K562 (cell line): ENCODE measurements around the gene BARX2. TPM values are rescaled to one million over a fixed set of nuclear protein-coding genes. Genes with fewer than 3 reads are reported as not detected.

Experiments used
- ATAC-seq: fragments of 200-7000 bp; cut with Tn5 transposase; 3 replicates; pipeline ENCODE4 v1.9.1; 2020; ENCODE audit warnings: moderate library complexity
- BruUV-seq: library from RNA; stranded (reverse); fragments of 400-500 nt; replicated peaks from 2 replicates; lab custom pipeline; 2021; lab: Mats Ljungman, UMichigan
- CTCF ChIA-PET: fragments of 300-600 bp; formaldehyde crosslinking; extraction: SDS; loops from one replicate; lab custom pipeline; 2021; ENCODE audit warnings: low intra/inter-chr PET ratio; lab: Yijun Ruan, JAX
- POLR2A ChIA-PET: fragments of 300-600, 350-650 bp; sonication (Branson Sonifier 250); formaldehyde crosslinking; extraction: SDS; loops from one replicate; lab custom pipeline; 2021; ENCODE audit warnings: antibody characterized with exemption, inconsistent platforms; lab: Yijun Ruan, JAX
- DNase-seq, 4 experiments: peaks; one replicate each; pipeline versions ENCODE4 v3.0.0 to v3.0.0-alpha.2; 2011 to 2018; ENCODE audit warnings: low spot score in 3 of 4, mixed read lengths in 3 of 4; ENCODE audit errors: extremely low read depth in 1 of 4
- FAIRE-seq: peaks from 2 replicates; lab custom pipeline; 2011; peaks lifted over from hg19 to GRCh38; lab: Jason Lieb, UNC
- H2AFZ ChIP-seq: 2 replicates; pipeline ENCODE4 v1.6.0; 2011; ENCODE audit warnings: low read depth, low read length, control low read depth, inconsistent platforms
- H3K27ac ChIP-seq: fragments of 200-600 bp; 3 replicates; pipeline ENCODE4 v1.8.0; 2011; ENCODE audit warnings: low read depth, mild to moderate bottlenecking, control low read depth, inconsistent platforms, low read length, moderate library complexity, mixed read lengths; ENCODE audit errors: extremely low read depth
- H3K27me3 ChIP-seq, 2 experiments: fragments of 300-600 bp in 1 of 2; 2 replicates in 1 of 2; 3 replicates in 1 of 2; pipeline versions ENCODE4 v1.6.0 to v1.8.0; 2011; ENCODE audit warnings: inconsistent platforms in 2 of 2, low read length in 2 of 2, mild to moderate bottlenecking in 1 of 2, mixed read lengths in 1 of 2, moderate library complexity in 1 of 2; ENCODE audit not compliant: control insufficient read depth in 2 of 2, insufficient read depth in 2 of 2
- H3K36me3 ChIP-seq: fragments of 300-600 bp; 3 replicates; pipeline ENCODE4 v1.8.0; 2011; ENCODE audit warnings: mild to moderate bottlenecking, low read length, inconsistent platforms; ENCODE audit not compliant: control insufficient read depth, insufficient read depth
- H3K4me1 ChIP-seq, 2 experiments: fragments of 200-600 bp in 1 of 2; replicated peaks in 1 of 2; 2 replicates in 1 of 2; 3 replicates in 1 of 2; pipeline versions ENCODE4 v1.5.1 to v1.8.0; 2011; ENCODE audit warnings: inconsistent platforms in 2 of 2, low read length in 2 of 2, mild to moderate bottlenecking in 1 of 2, mixed read lengths in 1 of 2, moderate library complexity in 1 of 2; ENCODE audit not compliant: control insufficient read depth in 2 of 2, insufficient read depth in 2 of 2
- H3K4me2 ChIP-seq: 2 replicates; pipeline ENCODE4 v1.6.1; 2011; ENCODE audit warnings: low read length, control low read depth, inconsistent platforms, mixed read lengths; ENCODE audit not compliant: insufficient read depth
- H3K4me3 ChIP-seq: fragments of 200-600 bp; sonication (generic), shearing (Covaris generic); 2 replicates; pipeline ENCODE4 v1.5.1; 2016; ENCODE audit warnings: control low read depth, inconsistent platforms
- H3K79me2 ChIP-seq: fragments of 200-600 bp; 3 replicates; pipeline ENCODE4 v1.8.0; 2011; ENCODE audit warnings: low read length, inconsistent platforms; ENCODE audit not compliant: control insufficient read depth, insufficient read depth
- H3K9ac ChIP-seq, 2 experiments: 2 replicates each; pipeline versions ENCODE4 v1.6.0 to v1.6.1; 2011; ENCODE audit warnings: low read depth in 2 of 2, low read length in 2 of 2, control low read depth in 1 of 2, inconsistent platforms in 1 of 2, mild to moderate bottlenecking in 1 of 2, mixed read lengths in 1 of 2; ENCODE audit not compliant: insufficient read depth in 1 of 2
- H3K9me1 ChIP-seq: one replicate; pipeline ENCODE4 v1.6.0; 2011; ENCODE audit warnings: inconsistent platforms, mild to moderate bottlenecking, low read length, moderate library complexity; ENCODE audit not compliant: control insufficient read depth, insufficient read depth
- H3K9me3 ChIP-seq: replicated peaks from 2 replicates; pipeline ENCODE4 v1.5.1; 2011; ENCODE audit warnings: low read depth, low read length, inconsistent platforms; ENCODE audit not compliant: control insufficient read depth, insufficient read depth
- H4K20me1 ChIP-seq: replicated peaks from 2 replicates; pipeline ENCODE4 v1.6.1; 2011; ENCODE audit warnings: low read length, inconsistent platforms, mixed read lengths; ENCODE audit not compliant: control insufficient read depth, insufficient read depth
- CHD4 ChIP-seq: fragments of 200-600 bp; sonication (generic); IDR thresholded peaks from 3 replicates; pipeline ENCODE4 v1.6.1; 2012; ENCODE audit warnings: low read depth, mild to moderate bottlenecking, mixed read lengths, low read length, inconsistent platforms; ENCODE audit not compliant: insufficient read depth, insufficient replicate concordance, poor library complexity, severe bottlenecking
- ESRRB ChIP-seq: fragments of 250-450 bp; sonication (Bioruptor Pico); IDR thresholded peaks from 2 replicates; pipeline ENCODE4 v1.5.0; 2020; ENCODE audit warnings: mild to moderate bottlenecking, moderate library complexity, borderline replicate concordance
- GATA2 ChIP-seq: sonication (generic); formaldehyde crosslinking; IDR thresholded peaks from 2 replicates; pipeline ENCODE4 v1.4.0; 2020; ENCODE audit warnings: mild to moderate bottlenecking, missing genetic modification reagents
- KDM4B ChIP-seq, 2 experiments: fragments of 450-650 bp in 1 of 2; sonication (generic) in 1 of 2; IDR thresholded peaks; 2 replicates each; pipeline ENCODE4 v1.6.1; 2016 to 2017; ENCODE audit warnings: borderline replicate concordance in 2 of 2, antibody characterized with exemption in 1 of 2, low read depth in 1 of 2, mild to moderate bottlenecking in 1 of 2
- NCOA2 ChIP-seq, 2 experiments: fragments of 450-650 bp; IDR thresholded peaks; 2 replicates each; pipeline ENCODE4 v1.6.1; 2018; ENCODE audit warnings: mild to moderate bottlenecking in 2 of 2, moderate library complexity in 1 of 2; ENCODE audit not compliant: partially characterized antibody in 2 of 2
- POLR3G ChIP-seq: IDR thresholded peaks from 2 replicates; pipeline ENCODE4 v1.6.1; 2011; ENCODE audit not compliant: insufficient read length, insufficient replicate concordance; ENCODE audit errors: extremely low read depth
- ZBTB8A ChIP-seq: fragments of 450-650 bp; IDR thresholded peaks from 2 replicates; pipeline ENCODE4 v1.6.1; 2018; ENCODE audit warnings: mild to moderate bottlenecking, moderate library complexity; ENCODE audit not compliant: partially characterized antibody
- ZNF778 ChIP-seq: fragments of 450-650 bp; formaldehyde crosslinking; IDR thresholded peaks from 2 replicates; pipeline ENCODE4 v1.4.0; 2020; ENCODE audit warnings: mild to moderate bottlenecking, moderate library complexity
- WGBS: fragments of 100-300 bp; shearing (Covaris generic); methylation state at CpG from one replicate; pipeline ENCODE4 v1.1.6; 2016; ENCODE audit warnings: low coverage, mixed read lengths; ENCODE audit not compliant: insufficient coverage; ENCODE audit errors: missing lambda C conversion rate; 5-methylcytosine and 5-hydroxymethylcytosine counted together
- in situ Hi-C: fragments of 300-500 bp; cut with MboI; formaldehyde crosslinking; loops from 4 replicates; pipeline ENCODE4 v1.15.0; 2018; ENCODE audit warnings: inconsistent platforms, mixed read lengths
- intact Hi-C: fragments of 100-400 bp; cut with micrococcal nuclease; formaldehyde crosslinking; loops from 2 replicates; pipeline ENCODE4 v1.14.2; 2022
- polyA plus RNA-seq, 8 experiments: library from polyadenylated mRNA; depleted of rRNA in 4 of 8; stranded (reverse) in 5 of 8; unstranded in 3 of 8; fragments of >200 nt; fragmentation: Nextera tagmentation in 2 of 8; fragmentation: Illumina TruSeq in 1 of 8; extraction: Ambion mirVana in 2 of 8; extraction: Trizol in 1 of 8; gene quantifications; 2 replicates each; pipeline versions ENCODE4 v1.2.1 to v1.2.3, GENCODE V29; 2011 to 2014; ENCODE audit warnings: inconsistent platforms in 1 of 8, missing spikeins in 1 of 8
- total RNA-seq, 7 experiments: library from RNA; depleted of rRNA in 6 of 7; stranded (reverse); fragments of >200 nt in 6 of 7; fragmentation: Illumina TruSeq in 2 of 7; extraction: Trizol in 2 of 7; gene quantifications; 2 replicates each; pipeline versions ENCODE4 v1.2.1 to v1.2.3, GENCODE V29; 2011 to 2021; ENCODE audit warnings: low replicate concordance in 1 of 7
- TF ChIP-seq, protein P1 (sequence below), 2 experiments: fragments of 450-650 bp in 1 of 2; sonication (generic) in 1 of 2; formaldehyde crosslinking in 1 of 2; IDR thresholded peaks; 2 replicates each; pipeline versions ENCODE4 v1.7.1 to v1.9.0; 2016 to 2022; ENCODE audit warnings: inconsistent platforms in 1 of 2, mild to moderate bottlenecking in 1 of 2, missing genetic modification reagents in 1 of 2

The BARX2 gene
- total and polyA plus RNA-seq, 9 of the 15 experiments (the other 6 are each of a cell fraction or from before 2014, with no cell fraction given), result not detected

GRCh38 chr11:129372609-129373488 is 2.8 kb upstream of the BARX2 start:
- FAIRE-seq, result no peak
- intact Hi-C loops, result no loop called here
- H3K4me2 ChIP-seq, result no peak overlapping the region
- BruUV-seq, result no TSS peak
- H3K9ac ChIP-seq, result no peak overlapping the region
- no peaks in the 10 kb centered on the region for H3K9me3 ChIP-seq
- no peaks in the 10 kb centered on the region for H3K36me3 ChIP-seq
- no peaks in the 10 kb centered on the region for H4K20me1 ChIP-seq
- H3K27me3 ChIP-seq, result peaks cover 11 to 57% of the 10 kb centered on the region in 2 experiments; a peak in 4 of 5 replicates
- in situ Hi-C loops, result no loop called here
- H3K4me1 ChIP-seq, result no peaks in the 10 kb centered on the region
- no peak overlapping the region for H3K4me3 ChIP-seq
- H3K27ac ChIP-seq, result no peak overlapping the region
- no peaks in the 10 kb centered on the region for H3K9me1 ChIP-seq
- H2AFZ ChIP-seq, result no peak overlapping the region
- DNase-seq, result no peak
- ChIA-PET POLR2A (no interaction called here), CTCF (no interaction called here)
- no peak for ATAC-seq
- no peaks in the 10 kb centered on the region for H3K79me2 ChIP-seq
- WGBS, result 3% methylated on average over 48 of the region's 77 CpGs
- TF ChIP-seq POLR3G (no peak), KDM4B (IDR thresholded peaks at IDR 0.05; ENCODE audit: borderline replicate concordance in 2 of 2, low read depth in 1 of 2) (no peak), ZNF778 (CRISPR knock-in tag) (no peak), ZBTB8A (no peak), NCOA2 (IDR thresholded peaks at IDR 0.05; ENCODE audit: partially characterized antibody in 2 of 2) (no peak), ESRRB (CRISPR knock-in tag) (no peak), GATA2 (no peak), CHD4 (no peak)
- TF ChIP-seq, protein P1, sequence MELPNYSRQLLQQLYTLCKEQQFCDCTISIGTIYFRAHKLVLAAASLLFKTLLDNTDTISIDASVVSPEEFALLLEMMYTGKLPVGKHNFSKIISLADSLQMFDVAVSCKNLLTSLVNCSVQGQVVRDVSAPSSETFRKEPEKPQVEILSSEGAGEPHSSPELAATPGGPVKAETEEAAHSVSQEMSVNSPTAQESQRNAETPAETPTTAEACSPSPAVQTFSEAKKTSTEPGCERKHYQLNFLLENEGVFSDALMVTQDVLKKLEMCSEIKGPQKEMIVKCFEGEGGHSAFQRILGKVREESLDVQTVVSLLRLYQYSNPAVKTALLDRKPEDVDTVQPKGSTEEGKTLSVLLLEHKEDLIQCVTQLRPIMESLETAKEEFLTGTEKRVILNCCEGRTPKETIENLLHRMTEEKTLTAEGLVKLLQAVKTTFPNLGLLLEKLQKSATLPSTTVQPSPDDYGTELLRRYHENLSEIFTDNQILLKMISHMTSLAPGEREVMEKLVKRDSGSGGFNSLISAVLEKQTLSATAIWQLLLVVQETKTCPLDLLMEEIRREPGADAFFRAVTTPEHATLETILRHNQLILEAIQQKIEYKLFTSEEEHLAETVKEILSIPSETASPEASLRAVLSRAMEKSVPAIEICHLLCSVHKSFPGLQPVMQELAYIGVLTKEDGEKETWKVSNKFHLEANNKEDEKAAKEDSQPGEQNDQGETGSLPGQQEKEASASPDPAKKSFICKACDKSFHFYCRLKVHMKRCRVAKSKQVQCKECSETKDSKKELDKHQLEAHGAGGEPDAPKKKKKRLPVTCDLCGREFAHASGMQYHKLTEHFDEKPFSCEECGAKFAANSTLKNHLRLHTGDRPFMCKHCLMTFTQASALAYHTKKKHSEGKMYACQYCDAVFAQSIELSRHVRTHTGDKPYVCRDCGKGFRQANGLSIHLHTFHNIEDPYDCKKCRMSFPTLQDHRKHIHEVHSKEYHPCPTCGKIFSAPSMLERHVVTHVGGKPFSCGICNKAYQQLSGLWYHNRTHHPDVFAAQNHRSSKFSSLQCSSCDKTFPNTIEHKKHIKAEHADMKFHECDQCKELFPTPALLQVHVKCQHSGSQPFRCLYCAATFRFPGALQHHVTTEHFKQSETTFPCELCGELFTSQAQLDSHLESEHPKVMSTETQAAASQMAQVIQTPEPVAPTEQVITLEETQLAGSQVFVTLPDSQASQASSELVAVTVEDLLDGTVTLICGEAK (IDR thresholded peaks at IDR 0.05), result no peak
- TF ChIP-seq, protein P1 (CRISPR knock-in tag; IDR thresholded peaks at IDR 0.05), result no peak
